Uterus (tissue), 2 donors: ENCODE results near the gene ANKRD44.

Experiments
- CTCF ChIP-seq, 4 experiments: fragments of 200-600 bp in 2 of 4; fragments of 450-650 bp in 2 of 4; sonication (generic) in 2 of 4; IDR thresholded peaks; one replicate each; pipeline ENCODE4 v1.5.1; 2016 to 2019; ENCODE audit warnings: antibody characterized with exemption in 4 of 4, mild to moderate bottlenecking in 2 of 4, moderate library complexity in 1 of 4
- POLR2A ChIP-seq, 2 donors: fragments of 450-650 bp; IDR thresholded peaks; one replicate each; pipeline ENCODE4 v1.6.1; 2016; ENCODE audit warnings: antibody characterized with exemption in 2 of 2, mild to moderate bottlenecking in 1 of 2, moderate library complexity in 1 of 2

DNA sequence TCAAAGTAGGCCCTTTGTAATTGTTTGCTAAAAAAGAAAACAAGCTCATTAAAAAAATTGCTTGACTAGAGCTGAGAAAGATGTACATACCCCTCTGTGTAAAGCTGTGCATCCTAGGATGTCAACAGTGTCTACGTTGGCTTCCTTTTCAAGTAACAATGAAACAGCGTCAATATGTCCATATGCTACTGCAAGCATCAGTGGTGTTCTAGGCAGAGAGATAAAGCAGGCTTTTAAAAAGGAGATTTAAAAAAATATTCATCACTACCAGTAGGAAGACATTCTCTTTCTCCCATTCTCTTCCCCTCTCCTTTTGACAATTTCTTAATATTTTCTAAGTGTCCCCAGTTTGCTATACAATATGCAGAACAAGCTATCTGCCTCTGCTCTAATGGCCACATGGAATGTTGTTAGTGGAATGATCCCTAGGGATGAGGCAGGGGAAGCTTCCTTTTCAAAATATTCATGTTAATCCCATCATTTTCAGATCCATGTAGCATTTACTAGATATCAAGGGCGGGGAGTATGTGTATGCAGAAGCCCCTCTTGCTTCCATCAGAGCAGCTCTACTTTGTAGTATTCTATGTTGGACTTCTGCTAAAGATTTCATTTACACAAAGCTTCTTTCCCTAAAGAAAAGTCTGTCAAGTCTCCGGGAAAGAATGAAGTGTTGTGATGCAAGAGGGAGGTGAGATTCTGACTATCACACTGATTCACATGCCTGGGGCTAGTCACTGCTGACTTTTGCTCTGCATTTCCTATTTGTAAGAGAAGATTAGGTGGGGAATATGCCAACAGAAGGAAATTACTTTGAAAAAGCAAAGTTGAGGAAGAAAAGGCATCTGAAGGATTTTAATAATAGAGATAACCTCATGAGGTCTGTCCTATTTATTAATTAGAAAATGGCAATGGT is 302.6 kb downstream of the ANKRD44 start:
- TF ChIP-seq POLR2A (IDR thresholded peaks at IDR 0.05) (no peak), CTCF (IDR thresholded peaks at IDR 0.05) (no peak)
